Eye (tissue), 1 donor: ENCODE results near the gene MYOG.

Source experiments
- DNase-seq: peaks from one replicate; pipeline ENCODE4 v3.0.0-alpha.2; 2015

Gene MYOG

DNA sequence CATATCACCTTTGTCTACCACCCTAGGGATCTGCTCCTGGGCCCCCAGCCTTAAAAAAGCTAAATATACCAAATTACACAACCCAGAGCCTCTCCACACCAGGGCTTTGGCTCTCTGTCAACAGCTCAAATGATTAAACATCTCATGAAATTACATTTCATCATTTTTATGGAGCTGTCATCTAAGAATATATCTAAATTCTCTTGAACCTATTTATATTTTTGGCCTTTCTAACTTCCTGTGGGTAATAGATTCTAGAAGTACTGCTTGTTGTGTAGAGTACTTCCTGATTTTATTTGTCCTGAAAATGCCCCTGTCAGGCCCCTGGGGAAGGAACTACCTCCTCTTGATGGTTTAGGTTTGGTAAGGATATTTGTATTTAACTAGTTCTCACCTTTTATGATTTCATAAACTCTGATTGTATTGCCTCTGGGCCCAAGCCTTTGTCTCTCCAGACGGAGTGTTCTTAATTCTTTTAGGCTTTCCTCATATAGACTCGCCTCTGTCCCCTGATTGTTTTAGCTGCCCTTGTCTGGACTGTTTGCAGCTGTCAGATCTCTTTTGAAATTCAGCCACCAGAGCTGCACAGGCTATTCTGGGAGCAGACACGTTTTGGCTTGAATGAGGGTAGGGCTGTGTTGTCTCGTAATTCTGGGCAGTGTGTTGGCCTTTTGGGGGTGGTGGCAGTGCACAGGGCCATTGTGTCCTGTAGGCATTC is 16.6 kb downstream of the MYOG start:
- peak; percentile 46 for DNase-seq

DNA sequence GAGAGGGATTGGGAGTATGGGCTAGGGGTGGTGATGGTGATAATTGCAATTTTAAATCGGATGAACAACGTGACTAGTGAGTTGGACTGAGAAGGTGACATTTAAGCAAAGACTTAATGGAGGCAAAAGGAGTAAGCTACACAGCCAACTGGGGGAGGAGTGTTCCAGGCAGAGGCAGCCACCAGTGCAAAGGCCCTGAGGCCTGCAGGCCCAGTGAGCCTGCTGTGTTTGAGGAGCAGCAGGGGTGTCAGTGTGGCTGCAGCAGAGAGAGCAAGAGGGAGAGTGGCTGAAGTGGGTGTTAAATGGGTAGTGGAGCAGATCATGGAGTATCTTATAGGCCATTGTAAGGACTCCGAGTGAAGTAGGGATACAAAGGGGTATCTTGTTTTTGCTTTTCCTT is 18.8 kb downstream of the MYOG start:
- DNase-seq, result no peak

GRCh38 chr1:203065986-203066385 is 19.8 kb downstream of the MYOG start:
- DNase-seq, result no peak

DNA sequence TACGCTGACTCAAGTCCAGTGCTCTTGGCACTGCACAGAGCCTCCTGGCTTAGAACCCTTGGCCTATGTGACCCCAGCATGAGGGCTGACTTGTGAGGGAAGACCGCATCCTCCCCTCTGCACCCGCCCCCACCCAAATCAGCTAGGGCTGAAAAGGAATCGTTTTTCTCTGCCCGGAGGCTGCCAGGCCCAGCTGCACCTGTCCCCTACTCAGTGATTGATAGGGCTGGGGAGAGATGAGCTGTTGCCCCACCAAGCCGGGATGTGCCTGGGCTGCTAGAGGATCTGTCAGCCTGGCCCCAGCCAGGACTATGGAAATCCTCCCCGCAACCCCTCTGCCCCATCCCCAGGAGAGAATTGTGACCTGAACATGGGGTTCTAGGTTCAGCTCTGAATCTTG is 20.6 kb downstream of the MYOG start:
- DNase-seq, result no peak

GRCh38 chr1:203063287-203063686 is 22.5 kb downstream of the MYOG start:
- no peak for DNase-seq

DNA sequence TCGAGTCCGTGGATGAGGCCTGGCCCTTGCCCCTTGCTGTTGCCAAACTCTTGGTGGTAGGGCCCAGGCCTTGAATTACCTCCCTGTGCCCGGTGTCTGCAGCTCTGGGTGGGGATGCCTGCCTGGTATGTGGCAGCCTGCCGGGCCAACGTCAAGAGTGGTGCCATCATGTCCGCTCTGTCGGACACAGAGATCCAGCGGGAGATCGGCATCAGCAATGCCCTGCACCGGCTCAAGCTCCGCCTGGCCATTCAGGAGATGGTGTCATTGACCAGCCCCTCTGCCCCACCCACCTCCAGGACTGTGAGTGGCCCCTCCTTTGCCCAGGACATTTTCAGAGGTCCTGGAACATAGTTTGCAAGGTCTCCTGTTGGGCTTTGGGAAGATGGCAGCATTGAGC is 25.7 kb downstream of the MYOG start:
- DNase-seq, result no peak

DNA sequence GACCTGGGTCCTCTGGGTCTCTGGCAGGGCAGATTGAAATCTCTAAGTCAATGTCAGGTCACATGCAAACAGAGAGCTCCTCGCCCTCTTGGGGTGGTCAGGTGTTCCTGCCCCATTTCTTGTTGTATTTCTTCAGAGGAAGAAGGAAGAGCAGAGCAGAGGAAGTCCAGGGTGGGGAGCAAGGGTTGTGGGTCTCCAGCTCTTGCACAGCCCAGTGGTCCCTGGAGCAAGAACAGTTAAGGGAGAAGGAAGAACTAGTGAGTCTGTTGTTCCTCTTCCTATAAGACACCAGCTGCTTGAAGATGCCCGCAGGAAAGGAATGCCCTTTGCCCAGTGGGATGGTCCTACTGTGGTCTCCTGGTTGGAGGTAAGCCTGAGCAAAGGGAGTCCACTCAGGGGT is 26.3 kb downstream of the MYOG start:
- DNase-seq, result no peak

- no peak for DNase-seq
Measured at GRCh38 chr1:203058676-203058935, 27.2 kb downstream of the MYOG start.

GRCh38 chr1:203057911-203058675 is 27.7 kb downstream of the MYOG start:
- no peak for DNase-seq

GRCh38 chr1:203056516-203056915 is 29.3 kb downstream of the MYOG start:
- DNase-seq, result no peak

DNA sequence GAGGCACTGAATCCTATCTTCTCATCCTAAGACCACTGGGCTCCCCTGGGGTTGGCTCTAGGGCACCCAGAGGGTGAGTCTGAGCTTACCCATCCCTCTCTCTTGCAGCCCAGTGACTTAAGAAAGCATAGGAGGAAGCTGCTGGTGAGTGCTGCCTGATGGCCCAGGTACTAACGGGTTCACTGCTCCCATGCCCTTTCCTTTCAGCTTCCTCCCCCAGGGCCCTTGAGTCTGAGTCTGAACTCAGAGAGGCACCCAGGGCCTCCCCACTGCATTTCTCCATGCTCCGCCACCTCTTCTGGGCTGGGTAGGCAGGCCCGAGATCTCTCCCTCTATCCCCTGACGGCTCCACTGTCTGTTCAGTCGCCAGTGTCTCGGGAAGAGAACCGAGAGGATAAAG is 29.8 kb downstream of the MYOG start:
- DNase-seq, result no peak

DNA sequence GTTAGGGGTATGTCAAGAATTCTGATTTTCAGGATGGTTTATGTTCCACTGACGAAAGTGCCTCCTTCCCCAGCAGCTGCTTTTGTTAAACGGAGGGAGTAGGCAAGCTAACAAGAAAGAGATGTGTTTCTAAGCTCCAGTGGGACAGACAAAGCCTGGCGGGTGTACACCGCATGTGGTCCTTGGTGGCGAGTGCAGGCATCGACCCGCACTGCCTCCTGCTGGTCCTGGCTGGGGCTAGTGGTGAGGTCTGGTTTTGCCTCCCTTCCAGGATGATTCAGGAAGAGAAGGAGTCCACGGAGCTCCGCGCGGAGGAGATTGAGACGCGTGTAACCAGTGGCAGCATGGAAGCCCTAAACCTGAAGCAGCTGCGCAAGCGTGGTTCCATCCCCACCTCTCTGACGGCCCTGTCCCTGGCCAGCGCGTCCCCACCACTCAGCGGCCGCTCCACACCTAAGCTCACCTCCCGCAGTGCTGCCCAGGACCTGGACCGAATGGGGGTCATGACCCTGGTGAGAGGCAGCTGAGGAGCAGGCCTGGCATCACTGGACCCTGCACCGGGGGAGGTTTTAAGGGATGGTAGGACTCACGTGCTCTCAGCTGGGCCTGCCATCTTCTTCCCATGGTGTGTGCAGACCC is 30.5 kb downstream of the MYOG start:
- no peak for DNase-seq

DNA sequence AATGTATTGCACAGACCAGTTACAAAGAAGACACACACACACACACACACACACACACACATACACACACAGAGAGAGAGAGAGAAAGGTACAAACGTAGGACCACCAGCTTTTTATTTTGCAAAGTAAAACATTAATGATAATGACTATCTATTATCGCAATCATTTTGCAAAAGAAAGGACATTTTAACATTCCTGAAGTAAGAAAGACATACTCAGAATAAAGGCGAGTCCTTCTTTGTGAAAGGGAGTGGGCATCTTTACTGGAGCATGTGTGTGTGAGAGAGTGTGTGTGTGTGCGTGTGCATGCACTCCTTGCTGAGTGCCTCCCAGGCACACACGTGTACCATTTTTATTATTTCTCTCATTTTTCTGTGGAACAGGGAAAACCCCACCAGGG is 31.2 kb downstream of the MYOG start:
- no peak for DNase-seq

DNA sequence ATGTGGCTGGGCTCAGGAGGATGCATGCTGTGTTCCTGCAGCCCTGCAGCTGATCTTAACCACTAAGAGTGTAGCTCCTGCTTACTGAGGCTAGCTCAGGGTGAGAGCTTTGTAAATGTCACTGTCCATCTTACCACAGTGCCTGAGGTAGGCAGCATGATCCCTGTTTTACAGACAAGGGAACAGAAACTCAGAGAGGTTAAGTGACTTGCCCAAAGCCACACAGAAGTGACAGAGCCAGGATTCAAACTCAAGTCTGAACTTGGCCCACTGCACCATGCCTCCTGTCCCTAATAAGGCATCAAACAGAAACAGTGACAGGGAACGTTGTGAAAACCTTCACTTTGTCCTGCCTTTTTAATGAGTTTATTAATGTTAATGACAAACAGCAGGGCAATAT is 31.6 kb downstream of the MYOG start:
- no peak for DNase-seq

DNA sequence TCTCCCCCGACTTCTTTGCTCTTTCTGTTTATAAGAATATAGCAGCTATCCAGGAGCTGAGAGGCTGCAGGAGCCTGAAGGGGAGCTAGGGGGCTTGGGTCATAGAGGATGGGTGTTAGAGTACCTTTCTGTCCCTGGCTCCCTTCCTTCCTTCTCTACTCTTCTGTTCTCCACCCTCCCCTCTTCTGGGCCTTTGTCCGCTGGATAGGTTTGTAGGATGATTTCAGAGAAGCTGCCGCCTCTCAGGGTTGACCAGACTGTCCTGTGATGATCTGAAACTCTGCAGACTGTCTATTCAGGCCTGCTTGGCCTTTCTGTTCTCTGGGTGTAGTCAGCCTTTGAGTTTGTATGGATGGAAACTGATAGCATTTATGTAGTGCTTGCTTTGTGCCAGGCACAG is 33.2 kb downstream of the MYOG start:
- DNase-seq, result no peak

DNA sequence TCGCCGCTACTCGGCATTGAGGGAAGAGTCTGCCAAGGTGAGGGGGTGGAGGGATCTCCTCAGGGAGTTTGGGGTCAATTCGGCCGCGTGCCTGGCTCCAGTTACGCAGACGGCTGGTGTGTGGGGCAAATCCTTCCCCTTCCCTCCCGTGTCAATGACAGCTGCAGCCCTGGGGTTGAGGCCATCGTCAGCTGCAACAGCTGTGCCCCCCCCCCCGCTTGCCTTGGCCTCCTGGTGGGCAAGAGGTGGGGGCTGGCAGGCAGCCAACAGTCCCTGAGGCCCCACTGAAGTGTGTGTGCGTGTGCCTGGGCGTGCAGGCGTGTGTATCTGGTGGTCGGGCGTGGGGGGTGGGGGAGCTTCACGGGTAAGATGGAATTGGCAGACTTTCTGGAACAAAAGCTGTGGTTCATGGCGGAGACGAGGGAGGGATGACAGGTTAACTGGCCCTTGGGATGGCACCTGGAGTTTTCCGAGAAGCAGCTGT is 33.9 kb downstream of the MYOG start:
- peak; percentile 64 for DNase-seq

GRCh38 chr1:203050826-203051225 is 35.0 kb downstream of the MYOG start:
- DNase-seq, result no peak

DNA sequence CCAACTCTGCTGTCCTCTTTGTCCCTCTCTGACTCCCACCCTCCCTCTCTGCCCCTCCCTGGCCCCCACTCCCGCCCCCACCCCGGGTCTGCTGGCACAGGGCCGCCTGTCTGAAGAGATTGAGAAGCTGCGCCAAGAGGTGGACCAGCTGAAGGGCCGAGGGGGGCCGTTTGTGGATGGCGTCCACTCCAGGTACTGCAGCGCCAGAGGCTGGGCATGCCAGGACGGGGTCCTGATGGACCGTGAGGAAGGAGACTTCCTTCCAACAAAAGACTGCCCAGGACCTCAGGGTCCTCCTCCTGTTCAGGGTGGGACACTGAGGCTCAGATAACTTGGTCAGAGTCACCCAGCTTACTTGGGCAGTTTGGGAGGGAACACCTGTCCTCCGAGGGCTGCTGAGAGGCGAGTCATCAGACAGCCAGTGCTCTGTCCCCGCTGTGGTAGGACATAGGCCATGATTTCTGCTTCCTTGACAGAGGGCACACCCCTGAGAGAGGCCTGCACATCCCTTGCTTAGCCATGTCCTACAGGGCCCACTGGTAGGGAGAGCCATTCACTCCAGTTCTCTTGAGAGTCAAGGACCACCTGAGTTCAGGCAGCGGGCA is 36.1 kb downstream of the MYOG start:
- DNase-seq, result no peak

- no peak for DNase-seq
Measured at GRCh38 chr1:203049077-203049476, 36.7 kb downstream of the MYOG start.

- peak; percentile 53 for DNase-seq
Measured at GRCh38 chr1:203048555-203049051, 37.2 kb downstream of the MYOG start.

DNA sequence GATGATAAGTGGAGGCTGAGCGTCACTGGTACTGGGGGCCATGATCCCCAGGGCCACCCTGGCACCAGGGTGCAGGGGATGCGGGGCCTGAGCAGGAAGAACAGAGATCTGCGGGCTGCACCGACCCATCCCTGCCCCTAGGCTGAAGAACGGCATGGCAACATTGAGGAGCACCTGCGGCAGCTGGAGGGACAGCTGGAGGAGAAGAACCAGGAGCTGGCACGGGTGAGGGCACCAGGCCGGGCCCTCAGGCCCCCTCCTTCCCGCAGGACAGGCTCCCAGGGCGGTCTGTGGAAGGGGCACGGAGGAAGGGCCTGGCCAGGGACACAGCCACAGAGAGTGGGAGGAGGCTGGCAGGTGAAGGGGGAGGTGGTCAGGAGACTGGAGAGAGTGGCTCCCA is 37.7 kb downstream of the MYOG start:
- DNase-seq, result no peak

- DNase-seq, result no peak
Measured at GRCh38 chr1:203046984-203047630, 38.7 kb downstream of the MYOG start.
